ENCODE results near the gene OSBPL8. TPM values are rescaled to one million over a fixed set of nuclear protein-coding genes. Genes with fewer than 3 reads are reported as not detected.

The OSBPL8 gene
- total and polyA plus RNA-seq, 9 of the 15 experiments (the other 6 are each of a cell fraction or from before 2014, with no cell fraction given): 17.4 to 82.7 (median 42.8) TPM

- no peak for TF ChIP-seq ZNF655 (CRISPR knock-in tag; IDR thresholded peaks at IDR 0.05)
- no peak for TF ChIP-seq ZNF3 (CRISPR knock-in tag; IDR thresholded peaks at IDR 0.05)
- TF ChIP-seq NKRF (IDR thresholded peaks at IDR 0.05; ENCODE audit: borderline replicate concordance): no peak
- TF ChIP-seq C11orf30 (IDR thresholded peaks at IDR 0.05; ENCODE audit: low read depth): peak; percentile 93
- TF ChIP-seq HMGXB4 (CRISPR knock-in tag; IDR thresholded peaks at IDR 0.05): no peak
- no peak for TF ChIP-seq FOXM1 (IDR thresholded peaks at IDR 0.05; ENCODE audit: low read depth)
- no peak for TF ChIP-seq FOXM1 (CRISPR knock-in tag; IDR thresholded peaks at IDR 0.05; ENCODE audit: low read depth)
- TF ChIP-seq GABPA (tag; conservative IDR thresholded peaks at IDR 0.05; ENCODE audit: low read depth): peak; percentile 77
- 0 out of 2 replicates have a peak, but pooled peaks have one; percentile 44 for TF ChIP-seq THRB (CRISPR knock-in tag; conservative IDR thresholded peaks at IDR 0.05)
- 0 out of 2 replicates have a peak, but pooled peaks have one; percentile 1 for TF ChIP-seq JUND (IDR thresholded peaks at IDR 0.05; ENCODE audit: borderline replicate concordance, low read depth, low read length)
- TF ChIP-seq JUND (tag; IDR thresholded peaks at IDR 0.05; ENCODE audit: borderline replicate concordance, low read depth, low read length): peak; percentile 34; the same call in 1 of the 3 replicates
- no peak for TF ChIP-seq HBP1 (CRISPR knock-in tag; IDR thresholded peaks at IDR 0.05)
- TF ChIP-seq ZNF384 (IDR thresholded peaks at IDR 0.05; ENCODE audit: low read depth, low read length): no peak
- peak in 1 of 2 experiments; percentile 79; a peak in 1 of 4 replicates for TF ChIP-seq SIN3A (IDR thresholded peaks at IDR 0.05; ENCODE audit: borderline replicate concordance in 2 of 2, control insufficient read depth in 1 of 2, low read depth in 2 of 2, low read length in 2 of 2)
- TF ChIP-seq ZNF212 (CRISPR knock-in tag; IDR thresholded peaks at IDR 0.05): no peak
- peak; percentile 21; the same call in 1 of the 2 replicates for TF ChIP-seq CTBP1 (IDR thresholded peaks at IDR 0.05; ENCODE audit: borderline replicate concordance)
Observed at GRCh38 chr12:76559400-76560085, at the start of gene OSBPL8 (continued).
